Measurements from ENCODE around the gene MIA2.
"Not testable (repeated sequence)": the region's sequence is repeated elsewhere in the genome, so short reads cannot be mapped to it uniquely, and the experiment has no call there.

Gene MIA2

DNA sequence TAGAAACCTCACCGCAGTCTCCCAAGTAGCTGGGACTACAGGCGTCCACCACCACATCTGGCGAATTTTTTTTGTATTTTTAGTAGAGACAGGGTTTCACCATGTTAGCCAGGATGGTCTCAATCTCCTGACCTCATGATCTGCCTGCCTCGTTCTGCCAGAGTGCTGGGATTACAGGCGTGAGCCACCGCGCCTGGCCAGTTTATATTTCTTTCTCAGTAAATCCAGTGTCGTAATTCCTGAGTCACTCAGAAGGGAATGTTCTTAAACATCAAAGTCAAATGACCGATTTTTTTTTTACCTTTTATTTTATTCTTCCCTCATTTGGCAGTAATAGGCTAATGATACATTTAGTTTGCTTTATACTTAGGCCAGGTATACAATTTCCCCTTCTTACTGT lies 118.0 kb downstream of the MIA2 start:
- H3K9me3 ChIP-seq (ENCODE audit: control insufficient read depth, low read length) = no peaks in the 10 kb centered on the region
- no peak overlapping the region for H3K4me3 ChIP-seq (ENCODE audit: low read length)
- H3K9ac ChIP-seq (ENCODE audit: low read length) = no peak overlapping the region
- peaks cover 25% of the 10 kb centered on the region for H3K36me3 ChIP-seq (ENCODE audit: control insufficient read depth, insufficient read depth, low read length, severe bottlenecking)
- H3K4me1 ChIP-seq (ENCODE audit: control insufficient read depth, insufficient read depth, low read length) = no peaks in the 10 kb centered on the region
- peak; percentile 7 for DNase-seq (ENCODE audit: low read depth)
- H3K27me3 ChIP-seq (replicated peaks; ENCODE audit: control insufficient read depth, insufficient read depth, low read length) = no peaks in the 10 kb centered on the region

DNA sequence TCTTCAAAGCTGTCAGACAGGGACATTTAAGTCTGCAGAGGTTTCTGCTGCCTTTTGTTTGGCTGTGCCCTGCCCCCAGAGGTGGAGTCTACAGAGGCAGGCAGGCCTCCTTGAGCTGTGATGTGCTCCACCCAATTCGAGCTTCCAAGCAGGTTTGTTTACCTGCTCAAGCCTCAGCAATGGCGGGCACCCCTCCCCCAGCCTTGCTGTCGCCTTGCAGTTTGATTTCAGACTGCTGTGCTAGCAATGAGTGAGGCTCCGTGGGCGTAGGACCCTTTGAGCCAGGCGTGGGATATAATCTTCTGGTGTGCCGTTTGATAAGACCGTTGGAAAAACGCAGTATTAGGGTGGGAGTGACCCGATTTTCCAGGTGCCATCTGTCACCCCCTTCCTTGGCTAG lies 125.4 kb downstream of the MIA2 start:
- H3K4me3 ChIP-seq (ENCODE audit: low read length); H3K9me3 ChIP-seq (ENCODE audit: control insufficient read depth, low read length); H3K27me3 ChIP-seq (replicated peaks; ENCODE audit: control insufficient read depth, insufficient read depth, low read length); H3K4me1 ChIP-seq (ENCODE audit: control insufficient read depth, insufficient read depth, low read length); H3K9ac ChIP-seq (ENCODE audit: low read length); DNase-seq (ENCODE audit: low read depth): not testable (repeated sequence)
- peaks cover 14% of the 10 kb centered on the region for H3K36me3 ChIP-seq (ENCODE audit: control insufficient read depth, insufficient read depth, low read length, severe bottlenecking)

GRCh38 chr14:39360316-39360715 lies 126.6 kb downstream of the MIA2 start:
- Histone ChIP-seq H3K4me3 (ENCODE audit: low read length) (no peak overlapping the region), H3K4me1 (ENCODE audit: control insufficient read depth, insufficient read depth, low read length) (no peaks in the 10 kb centered on the region), H3K9ac (ENCODE audit: low read length) (no peak overlapping the region), H3K27me3 (replicated peaks; ENCODE audit: control insufficient read depth, insufficient read depth, low read length) (no peaks in the 10 kb centered on the region), H3K36me3 (ENCODE audit: control insufficient read depth, insufficient read depth, low read length, severe bottlenecking) (peaks cover 14% of the 10 kb centered on the region), H3K9me3 (ENCODE audit: control insufficient read depth, low read length) (peaks cover 10% of the 10 kb centered on the region)
- no peak for DNase-seq (ENCODE audit: low read depth)

GRCh38 chr14:39361556-39361955 lies 127.8 kb downstream of the MIA2 start:
- H3K27me3 ChIP-seq (replicated peaks; ENCODE audit: control insufficient read depth, insufficient read depth, low read length); H3K4me3 ChIP-seq (ENCODE audit: low read length); H3K9ac ChIP-seq (ENCODE audit: low read length); H3K4me1 ChIP-seq (ENCODE audit: control insufficient read depth, insufficient read depth, low read length); DNase-seq (ENCODE audit: low read depth): not testable (repeated sequence)
- peaks cover 10% of the 10 kb centered on the region for H3K9me3 ChIP-seq (ENCODE audit: control insufficient read depth, low read length)
- peaks cover 14% of the 10 kb centered on the region for H3K36me3 ChIP-seq (ENCODE audit: control insufficient read depth, insufficient read depth, low read length, severe bottlenecking)

DNA sequence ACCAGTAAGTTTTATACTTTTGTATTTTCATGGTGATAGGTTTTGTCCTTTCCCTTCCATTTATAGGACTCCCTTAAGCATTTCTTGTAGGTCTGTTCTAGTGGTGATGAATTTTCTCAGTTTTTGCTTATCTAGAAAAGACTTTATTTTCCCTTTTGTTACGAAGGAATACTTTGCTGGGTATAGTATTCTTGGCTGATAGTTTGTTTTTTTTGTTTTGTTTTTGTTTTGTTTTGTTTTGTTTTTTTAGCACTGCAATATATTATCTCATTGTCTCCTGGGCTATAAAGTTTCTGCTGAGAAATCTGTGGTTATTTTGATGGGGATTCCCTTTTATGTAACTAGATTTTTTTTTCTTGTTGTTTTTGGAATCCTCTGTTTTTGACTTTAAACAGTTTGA lies 130.8 kb downstream of the MIA2 start:
- Histone ChIP-seq H3K27me3 (replicated peaks; ENCODE audit: control insufficient read depth, insufficient read depth, low read length) (no peaks in the 10 kb centered on the region), H3K9ac (ENCODE audit: low read length) (no peak overlapping the region), H3K4me3 (ENCODE audit: low read length) (no peak overlapping the region), H3K36me3 (ENCODE audit: control insufficient read depth, insufficient read depth, low read length, severe bottlenecking) (peaks cover 12% of the 10 kb centered on the region), H3K4me1 (ENCODE audit: control insufficient read depth, insufficient read depth, low read length) (peaks cover 5% of the 10 kb centered on the region), H3K9me3 (ENCODE audit: control insufficient read depth, low read length) (peaks cover 10% of the 10 kb centered on the region)
- no peak for DNase-seq (ENCODE audit: low read depth)

- Histone ChIP-seq H3K9me3 (ENCODE audit: control insufficient read depth, low read length) (peaks cover 10% of the 10 kb centered on the region), H3K27me3 (replicated peaks; ENCODE audit: control insufficient read depth, insufficient read depth, low read length) (no peaks in the 10 kb centered on the region), H3K4me1 (ENCODE audit: control insufficient read depth, insufficient read depth, low read length) (peaks cover 5% of the 10 kb centered on the region), H3K9ac (ENCODE audit: low read length) (no peak overlapping the region), H3K36me3 (ENCODE audit: control insufficient read depth, insufficient read depth, low read length, severe bottlenecking) (peaks cover 6% of the 10 kb centered on the region), H3K4me3 (ENCODE audit: low read length) (no peak overlapping the region)
- no peak for DNase-seq (ENCODE audit: low read depth)
Measured at GRCh38 chr14:39365354-39365753, 131.6 kb downstream of the MIA2 start.

DNA sequence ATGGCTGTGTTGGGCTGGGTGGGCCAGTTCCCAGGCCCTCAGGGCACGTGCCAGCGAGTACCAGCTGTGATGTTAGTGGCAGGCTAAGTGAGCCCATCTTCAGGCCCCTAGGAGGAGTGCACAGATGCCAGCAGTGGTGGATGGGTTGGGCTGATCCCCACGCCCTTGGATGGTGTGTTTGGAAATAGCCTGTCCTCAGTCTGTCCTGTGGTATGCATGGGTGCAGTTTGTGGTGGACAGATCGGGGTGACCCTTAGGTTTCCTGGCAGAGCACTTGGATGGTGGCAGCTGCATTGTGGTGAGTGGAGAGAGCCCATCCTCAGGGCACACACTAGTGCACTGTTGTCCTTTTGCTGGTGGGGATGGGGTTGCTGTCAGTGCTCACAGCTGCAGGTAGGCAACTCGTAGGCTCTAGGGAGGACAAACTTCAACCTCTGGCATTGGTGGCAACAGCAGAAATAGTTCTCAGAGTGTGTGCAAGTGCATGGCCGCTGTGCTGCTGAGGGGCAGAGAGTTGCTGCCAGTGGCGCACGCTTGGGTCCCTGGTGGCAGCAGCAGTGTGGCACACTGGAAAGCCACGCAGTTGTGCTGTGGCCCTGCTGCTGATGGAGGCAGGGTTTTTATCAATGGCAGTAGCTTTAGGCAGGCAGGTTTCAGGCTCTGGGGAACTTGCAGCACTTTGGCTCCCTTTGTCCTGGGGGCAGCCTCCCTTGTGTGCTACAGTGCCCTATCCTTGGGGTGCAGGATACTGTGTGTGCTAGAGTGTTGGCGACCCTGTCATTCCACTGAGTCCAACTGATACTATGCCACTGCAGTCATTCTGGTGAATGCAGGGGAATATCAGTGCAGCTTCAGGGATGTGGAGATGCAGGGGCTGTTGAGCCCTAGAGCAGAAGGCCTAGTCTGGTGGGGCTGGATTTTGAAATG lies 133.0 kb downstream of the MIA2 start:
- H3K27me3 ChIP-seq (replicated peaks; ENCODE audit: control insufficient read depth, insufficient read depth, low read length) = no peaks in the 10 kb centered on the region
- peaks cover 5% of the 10 kb centered on the region for H3K4me1 ChIP-seq (ENCODE audit: control insufficient read depth, insufficient read depth, low read length)
- H3K9me3 ChIP-seq (ENCODE audit: control insufficient read depth, low read length) = peaks cover 10% of the 10 kb centered on the region
- no peak overlapping the region for H3K4me3 ChIP-seq (ENCODE audit: low read length)
- H3K9ac ChIP-seq (ENCODE audit: low read length) = no peak overlapping the region
- no peak for DNase-seq (ENCODE audit: low read depth)
- H3K36me3 ChIP-seq (ENCODE audit: control insufficient read depth, insufficient read depth, low read length, severe bottlenecking) = peaks cover 14% of the 10 kb centered on the region

GRCh38 chr14:39367387-39367751 lies 133.7 kb downstream of the MIA2 start:
- Histone ChIP-seq H3K9ac (ENCODE audit: low read length) (no peak overlapping the region), H3K4me3 (ENCODE audit: low read length) (no peak overlapping the region), H3K36me3 (ENCODE audit: control insufficient read depth, insufficient read depth, low read length, severe bottlenecking) (peaks cover 11% of the 10 kb centered on the region), H3K4me1 (ENCODE audit: control insufficient read depth, insufficient read depth, low read length) (peaks cover 6% of the 10 kb centered on the region), H3K27me3 (replicated peaks; ENCODE audit: control insufficient read depth, insufficient read depth, low read length) (no peaks in the 10 kb centered on the region), H3K9me3 (ENCODE audit: control insufficient read depth, low read length) (peaks cover 10% of the 10 kb centered on the region)
- DNase-seq (ENCODE audit: low read depth) = no peak

GRCh38 chr14:39368261-39368959 lies 134.7 kb downstream of the MIA2 start:
- Histone ChIP-seq H3K4me3 (ENCODE audit: low read length) (no peak overlapping the region), H3K27me3 (replicated peaks; ENCODE audit: control insufficient read depth, insufficient read depth, low read length) (no peaks in the 10 kb centered on the region), H3K9me3 (ENCODE audit: control insufficient read depth, low read length) (peaks cover 10% of the 10 kb centered on the region), H3K9ac (ENCODE audit: low read length) (no peak overlapping the region), H3K4me1 (ENCODE audit: control insufficient read depth, insufficient read depth, low read length) (peaks cover 15% of the 10 kb centered on the region), H3K36me3 (ENCODE audit: control insufficient read depth, insufficient read depth, low read length, severe bottlenecking) (peaks cover 11% of the 10 kb centered on the region)
- DNase-seq (ENCODE audit: low read depth) = peak; percentile 88

DNA sequence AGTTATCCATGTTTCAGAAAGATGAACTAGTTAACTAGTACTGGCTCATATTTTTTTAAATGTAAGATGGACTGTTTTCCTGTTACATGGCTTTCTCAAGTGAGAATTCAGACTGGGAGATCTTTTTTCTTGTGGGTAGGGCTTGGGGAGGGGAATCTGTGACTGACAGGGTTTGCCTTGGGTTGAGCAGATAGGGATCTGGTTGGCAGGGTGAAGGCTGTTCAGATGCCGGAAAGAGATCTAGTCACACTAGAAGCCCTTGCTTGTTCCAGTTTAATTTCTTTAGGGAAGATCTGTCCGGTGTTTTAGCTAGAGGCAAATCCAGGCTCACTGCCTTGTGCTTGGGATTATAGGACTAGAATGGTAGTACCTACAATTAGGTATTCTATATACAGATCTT lies 135.3 kb downstream of the MIA2 start:
- peaks cover 10% of the 10 kb centered on the region for H3K9me3 ChIP-seq (ENCODE audit: control insufficient read depth, low read length)
- H3K27me3 ChIP-seq (replicated peaks; ENCODE audit: control insufficient read depth, insufficient read depth, low read length) = no peaks in the 10 kb centered on the region
- no peak overlapping the region for H3K4me3 ChIP-seq (ENCODE audit: low read length)
- H3K4me1 ChIP-seq (ENCODE audit: control insufficient read depth, insufficient read depth, low read length) = peaks cover 15% of the 10 kb centered on the region
- peaks cover 11% of the 10 kb centered on the region for H3K36me3 ChIP-seq (ENCODE audit: control insufficient read depth, insufficient read depth, low read length, severe bottlenecking)
- no peak for DNase-seq (ENCODE audit: low read depth)
- no peak overlapping the region for H3K9ac ChIP-seq (ENCODE audit: low read length)

DNA sequence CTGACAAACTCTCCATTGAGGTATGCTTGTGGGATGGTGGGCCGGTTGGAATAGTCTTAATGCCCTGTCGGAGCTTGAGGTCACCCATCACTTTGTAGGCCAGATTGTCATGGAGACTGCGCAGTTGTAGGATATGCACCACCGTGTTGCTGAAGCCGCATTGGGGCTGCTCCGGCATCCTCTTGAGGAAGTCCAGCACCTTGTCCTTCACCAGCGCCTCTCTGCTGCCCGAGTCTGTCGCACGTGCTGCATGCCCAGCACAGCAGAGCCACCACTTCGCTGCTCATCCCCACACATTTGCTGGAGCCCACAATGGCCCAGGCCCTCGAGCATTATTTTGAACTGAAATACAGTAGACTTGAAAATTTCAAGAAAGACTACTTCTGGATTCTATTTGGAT lies 136.7 kb downstream of the MIA2 start:
- no peaks in the 10 kb centered on the region for H3K27me3 ChIP-seq (replicated peaks; ENCODE audit: control insufficient read depth, insufficient read depth, low read length)
- no peaks in the 10 kb centered on the region for H3K9me3 ChIP-seq (ENCODE audit: control insufficient read depth, low read length)
- no peak overlapping the region for H3K4me3 ChIP-seq (ENCODE audit: low read length)
- H3K4me1 ChIP-seq (ENCODE audit: control insufficient read depth, insufficient read depth, low read length) = peaks cover 27% of the 10 kb centered on the region
- DNase-seq (ENCODE audit: low read depth) = no peak
- peaks cover 11% of the 10 kb centered on the region for H3K36me3 ChIP-seq (ENCODE audit: control insufficient read depth, insufficient read depth, low read length, severe bottlenecking)
- H3K9ac ChIP-seq (ENCODE audit: low read length) = no peak overlapping the region

All from adipocyte (in vitro differentiated cells).